GM23338 (cell line): ENCODE results near the gene GIPC1.

Experiments used
- CTCF ChIP-seq, 2 experiments: fragments of 200-600 bp in 1 of 2; sonication (generic) in 1 of 2; conservative IDR thresholded peaks; 2 replicates each; pipeline versions ENCODE4 v1.5.1 to v1.6.1; 2016 to 2017; ENCODE audit warnings: antibody characterized with exemption in 2 of 2, low read depth in 2 of 2, mild to moderate bottlenecking in 2 of 2, moderate library complexity in 1 of 2
- EZH2 ChIP-seq: fragments of 200-600 bp; sonication (generic); IDR thresholded peaks from one replicate; pipeline ENCODE4 v1.8.0; 2017; ENCODE audit warnings: antibody characterized with exemption, mild to moderate bottlenecking, low read depth; ENCODE audit not compliant: unreplicated experiment
- TF ChIP-seq, protein P1 (sequence below): IDR thresholded peaks from one replicate; pipeline ENCODE4 v1.6.1; 2018; ENCODE audit warnings: antibody characterized with exemption; ENCODE audit not compliant: unreplicated experiment

GRCh38 chr19:14494411-14494810 is 1.5 kb downstream of the GIPC1 start:
- no peak for TF ChIP-seq EZH2
- TF ChIP-seq, protein P1, sequence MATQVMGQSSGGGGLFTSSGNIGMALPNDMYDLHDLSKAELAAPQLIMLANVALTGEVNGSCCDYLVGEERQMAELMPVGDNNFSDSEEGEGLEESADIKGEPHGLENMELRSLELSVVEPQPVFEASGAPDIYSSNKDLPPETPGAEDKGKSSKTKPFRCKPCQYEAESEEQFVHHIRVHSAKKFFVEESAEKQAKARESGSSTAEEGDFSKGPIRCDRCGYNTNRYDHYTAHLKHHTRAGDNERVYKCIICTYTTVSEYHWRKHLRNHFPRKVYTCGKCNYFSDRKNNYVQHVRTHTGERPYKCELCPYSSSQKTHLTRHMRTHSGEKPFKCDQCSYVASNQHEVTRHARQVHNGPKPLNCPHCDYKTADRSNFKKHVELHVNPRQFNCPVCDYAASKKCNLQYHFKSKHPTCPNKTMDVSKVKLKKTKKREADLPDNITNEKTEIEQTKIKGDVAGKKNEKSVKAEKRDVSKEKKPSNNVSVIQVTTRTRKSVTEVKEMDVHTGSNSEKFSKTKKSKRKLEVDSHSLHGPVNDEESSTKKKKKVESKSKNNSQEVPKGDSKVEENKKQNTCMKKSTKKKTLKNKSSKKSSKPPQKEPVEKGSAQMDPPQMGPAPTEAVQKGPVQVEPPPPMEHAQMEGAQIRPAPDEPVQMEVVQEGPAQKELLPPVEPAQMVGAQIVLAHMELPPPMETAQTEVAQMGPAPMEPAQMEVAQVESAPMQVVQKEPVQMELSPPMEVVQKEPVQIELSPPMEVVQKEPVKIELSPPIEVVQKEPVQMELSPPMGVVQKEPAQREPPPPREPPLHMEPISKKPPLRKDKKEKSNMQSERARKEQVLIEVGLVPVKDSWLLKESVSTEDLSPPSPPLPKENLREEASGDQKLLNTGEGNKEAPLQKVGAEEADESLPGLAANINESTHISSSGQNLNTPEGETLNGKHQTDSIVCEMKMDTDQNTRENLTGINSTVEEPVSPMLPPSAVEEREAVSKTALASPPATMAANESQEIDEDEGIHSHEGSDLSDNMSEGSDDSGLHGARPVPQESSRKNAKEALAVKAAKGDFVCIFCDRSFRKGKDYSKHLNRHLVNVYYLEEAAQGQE, result no peak
- TF ChIP-seq CTCF (conservative IDR thresholded peaks at IDR 0.05; ENCODE audit: low read depth in 2 of 2), result no peak
